Measurements from ENCODE around the gene MTG1. TPM values are rescaled to one million over a fixed set of nuclear protein-coding genes. Genes with fewer than 3 reads are reported as not detected.
A peak's percentile ranks its signal among the peaks of the same experiment; 100 is the strongest.

Gene MTG1
- total RNA-seq, 1 experiment from 2014 or later = 26.9 TPM

- Histone ChIP-seq H2AFZ (ENCODE audit: low read length) (no peak within 1 kb of the TSS), H3K9me3 (ENCODE audit: low read length) (no peaks in the 10 kb centered on the region), H3K4me1 (ENCODE audit: low read length) (peaks cover 5% of the 10 kb centered on the region; the same call in 1 of the 2 replicates), H3K9me2 (replicated peaks; ENCODE audit: insufficient read depth, low read length) (no peaks in the 10 kb centered on the region), H3K79me2 (ENCODE audit: low read length) (no peaks in the 10 kb centered on the region), H3K4me3 (ENCODE audit: low read length) (no peak within 1 kb of the TSS), H3K4me2 (ENCODE audit: low read depth, low read length, poor library complexity, severe bottlenecking) (peak within 1 kb of the TSS; percentile 7), H4K20me1 (ENCODE audit: insufficient read depth, low read depth, low read length) (no peaks in the 10 kb centered on the region), H3K9ac (ENCODE audit: low read length) (no peak within 1 kb of the TSS), H3K27me3 (ENCODE audit: low read length) (no peaks in the 10 kb centered on the region), H3K36me3 (ENCODE audit: insufficient read depth, low read length) (no peaks in the 10 kb centered on the region), H3K27ac (ENCODE audit: low read length) (no peak within 1 kb of the TSS)
- peak; percentile 47 for DNase-seq
Observed at GRCh38 chr10:133357285-133358161, 36.4 kb upstream of the MTG1 start, which contains the start of gene FUOM. FUOM (minus strand) TSS chr10:133358019; CDS start chr10:133358007, 12 bp downstream.

- no peak overlapping the region for H3K4me3 ChIP-seq (ENCODE audit: low read length)
- H3K27me3 ChIP-seq (ENCODE audit: low read length) = no peaks in the 10 kb centered on the region
- H3K4me2 ChIP-seq (ENCODE audit: low read depth, low read length, poor library complexity, severe bottlenecking) = no peak overlapping the region
- no peak for DNase-seq
- no peak overlapping the region for H3K9ac ChIP-seq (ENCODE audit: low read length)
- no peaks in the 10 kb centered on the region for H3K79me2 ChIP-seq (ENCODE audit: low read length)
- no peaks in the 10 kb centered on the region for H3K9me2 ChIP-seq (replicated peaks; ENCODE audit: insufficient read depth, low read length)
- H2AFZ ChIP-seq (ENCODE audit: low read length) = no peak overlapping the region
- no peak overlapping the region for H3K27ac ChIP-seq (ENCODE audit: low read length)
- H4K20me1 ChIP-seq (ENCODE audit: insufficient read depth, low read depth, low read length) = no peaks in the 10 kb centered on the region
- no peaks in the 10 kb centered on the region for H3K9me3 ChIP-seq (ENCODE audit: low read length)
- H3K4me1 ChIP-seq (ENCODE audit: low read length) = peaks cover 5% of the 10 kb centered on the region; the same call in 1 of the 2 replicates
- no peaks in the 10 kb centered on the region for H3K36me3 ChIP-seq (ENCODE audit: insufficient read depth, low read length)
Observed at GRCh38 chr10:133358162-133358924, 35.6 kb upstream of the MTG1 start.

- DNase-seq = no peak
- Histone ChIP-seq H3K27me3 (ENCODE audit: low read length) (no peaks in the 10 kb centered on the region), H4K20me1 (ENCODE audit: insufficient read depth, low read depth, low read length) (no peaks in the 10 kb centered on the region), H3K9me2 (replicated peaks; ENCODE audit: insufficient read depth, low read length) (no peaks in the 10 kb centered on the region), H3K9ac (ENCODE audit: low read length) (no peak overlapping the region), H3K4me3 (ENCODE audit: low read length) (no peak overlapping the region), H3K9me3 (ENCODE audit: low read length) (no peaks in the 10 kb centered on the region), H3K4me1 (ENCODE audit: low read length) (peaks cover 5% of the 10 kb centered on the region; the same call in 1 of the 2 replicates), H3K36me3 (ENCODE audit: insufficient read depth, low read length) (no peaks in the 10 kb centered on the region), H3K79me2 (ENCODE audit: low read length) (no peaks in the 10 kb centered on the region), H3K4me2 (ENCODE audit: low read depth, low read length, poor library complexity, severe bottlenecking) (no peak overlapping the region), H3K27ac (ENCODE audit: low read length) (no peak overlapping the region), H2AFZ (ENCODE audit: low read length) (no peak overlapping the region)
Observed at GRCh38 chr10:133358925-133359310, 35.0 kb upstream of the MTG1 start.

- H3K9ac ChIP-seq (ENCODE audit: low read length) = no peak overlapping the region
- H4K20me1 ChIP-seq (ENCODE audit: insufficient read depth, low read depth, low read length) = no peaks in the 10 kb centered on the region
- no peak overlapping the region for H2AFZ ChIP-seq (ENCODE audit: low read length)
- H3K36me3 ChIP-seq (ENCODE audit: insufficient read depth, low read length) = no peaks in the 10 kb centered on the region
- DNase-seq = no peak
- no peak overlapping the region for H3K4me3 ChIP-seq (ENCODE audit: low read length)
- H3K9me2 ChIP-seq (replicated peaks; ENCODE audit: insufficient read depth, low read length) = no peaks in the 10 kb centered on the region
- peaks cover 5% of the 10 kb centered on the region; the same call in 1 of the 2 replicates for H3K4me1 ChIP-seq (ENCODE audit: low read length)
- H3K27ac ChIP-seq (ENCODE audit: low read length) = no peak overlapping the region
- H3K4me2 ChIP-seq (ENCODE audit: low read depth, low read length, poor library complexity, severe bottlenecking) = no peak overlapping the region
- H3K27me3 ChIP-seq (ENCODE audit: low read length) = no peaks in the 10 kb centered on the region
- no peaks in the 10 kb centered on the region for H3K79me2 ChIP-seq (ENCODE audit: low read length)
- H3K9me3 ChIP-seq (ENCODE audit: low read length) = no peaks in the 10 kb centered on the region
Observed at GRCh38 chr10:133359554-133359971, 34.4 kb upstream of the MTG1 start.

- Histone ChIP-seq H3K27ac (ENCODE audit: low read length) (no peak overlapping the region), H3K9me2 (replicated peaks; ENCODE audit: insufficient read depth, low read length) (no peaks in the 10 kb centered on the region), H3K36me3 (ENCODE audit: insufficient read depth, low read length) (no peaks in the 10 kb centered on the region), H3K27me3 (ENCODE audit: low read length) (no peaks in the 10 kb centered on the region), H2AFZ (ENCODE audit: low read length) (no peak overlapping the region), H3K4me2 (ENCODE audit: low read depth, low read length, poor library complexity, severe bottlenecking) (no peak overlapping the region), H4K20me1 (ENCODE audit: insufficient read depth, low read depth, low read length) (no peaks in the 10 kb centered on the region), H3K4me1 (ENCODE audit: low read length) (peaks cover 5% of the 10 kb centered on the region; the same call in 1 of the 2 replicates), H3K4me3 (ENCODE audit: low read length) (no peak overlapping the region), H3K9me3 (ENCODE audit: low read length) (no peaks in the 10 kb centered on the region), H3K9ac (ENCODE audit: low read length) (no peak overlapping the region), H3K79me2 (ENCODE audit: low read length) (no peaks in the 10 kb centered on the region)
- no peak for DNase-seq
Observed at GRCh38 chr10:133359972-133360610, 33.9 kb upstream of the MTG1 start.

- H2AFZ ChIP-seq (ENCODE audit: low read length) = no peak overlapping the region
- no peaks in the 10 kb centered on the region for H3K27me3 ChIP-seq (ENCODE audit: low read length)
- H3K36me3 ChIP-seq (ENCODE audit: insufficient read depth, low read length) = no peaks in the 10 kb centered on the region
- H3K9me3 ChIP-seq (ENCODE audit: low read length) = no peaks in the 10 kb centered on the region
- no peak overlapping the region for H3K4me3 ChIP-seq (ENCODE audit: low read length)
- no peaks in the 10 kb centered on the region for H3K9me2 ChIP-seq (replicated peaks; ENCODE audit: insufficient read depth, low read length)
- DNase-seq = no peak
- peaks cover 5% of the 10 kb centered on the region; the same call in 1 of the 2 replicates for H3K4me1 ChIP-seq (ENCODE audit: low read length)
- no peaks in the 10 kb centered on the region for H3K79me2 ChIP-seq (ENCODE audit: low read length)
- no peaks in the 10 kb centered on the region for H4K20me1 ChIP-seq (ENCODE audit: insufficient read depth, low read depth, low read length)
- no peak overlapping the region for H3K9ac ChIP-seq (ENCODE audit: low read length)
- H3K4me2 ChIP-seq (ENCODE audit: low read depth, low read length, poor library complexity, severe bottlenecking) = no peak overlapping the region
- no peak overlapping the region for H3K27ac ChIP-seq (ENCODE audit: low read length)
Observed at GRCh38 chr10:133361227-133361626, 32.7 kb upstream of the MTG1 start.

- Histone ChIP-seq H3K27me3 (ENCODE audit: low read length) (no peaks in the 10 kb centered on the region), H2AFZ (ENCODE audit: low read length) (no peak overlapping the region), H3K36me3 (ENCODE audit: insufficient read depth, low read length) (no peaks in the 10 kb centered on the region), H3K9ac (ENCODE audit: low read length) (no peak overlapping the region), H3K27ac (ENCODE audit: low read length) (no peak overlapping the region), H3K79me2 (ENCODE audit: low read length) (no peaks in the 10 kb centered on the region), H3K9me3 (ENCODE audit: low read length) (no peaks in the 10 kb centered on the region), H4K20me1 (ENCODE audit: insufficient read depth, low read depth, low read length) (no peaks in the 10 kb centered on the region), H3K4me3 (ENCODE audit: low read length) (no peak overlapping the region), H3K4me2 (ENCODE audit: low read depth, low read length, poor library complexity, severe bottlenecking) (no peak overlapping the region), H3K9me2 (replicated peaks; ENCODE audit: insufficient read depth, low read length) (no peaks in the 10 kb centered on the region), H3K4me1 (ENCODE audit: low read length) (peaks cover 5% of the 10 kb centered on the region; the same call in 1 of the 2 replicates)
- DNase-seq = no peak
Observed at GRCh38 chr10:133361773-133362441, 32.0 kb upstream of the MTG1 start.

Measured in Karpas-422 (cell line).